Measurements from ENCODE around the gene MTNR1B.
A peak's percentile ranks its signal among the peaks of the same experiment; 100 is the strongest.

The MTNR1B gene

DNA sequence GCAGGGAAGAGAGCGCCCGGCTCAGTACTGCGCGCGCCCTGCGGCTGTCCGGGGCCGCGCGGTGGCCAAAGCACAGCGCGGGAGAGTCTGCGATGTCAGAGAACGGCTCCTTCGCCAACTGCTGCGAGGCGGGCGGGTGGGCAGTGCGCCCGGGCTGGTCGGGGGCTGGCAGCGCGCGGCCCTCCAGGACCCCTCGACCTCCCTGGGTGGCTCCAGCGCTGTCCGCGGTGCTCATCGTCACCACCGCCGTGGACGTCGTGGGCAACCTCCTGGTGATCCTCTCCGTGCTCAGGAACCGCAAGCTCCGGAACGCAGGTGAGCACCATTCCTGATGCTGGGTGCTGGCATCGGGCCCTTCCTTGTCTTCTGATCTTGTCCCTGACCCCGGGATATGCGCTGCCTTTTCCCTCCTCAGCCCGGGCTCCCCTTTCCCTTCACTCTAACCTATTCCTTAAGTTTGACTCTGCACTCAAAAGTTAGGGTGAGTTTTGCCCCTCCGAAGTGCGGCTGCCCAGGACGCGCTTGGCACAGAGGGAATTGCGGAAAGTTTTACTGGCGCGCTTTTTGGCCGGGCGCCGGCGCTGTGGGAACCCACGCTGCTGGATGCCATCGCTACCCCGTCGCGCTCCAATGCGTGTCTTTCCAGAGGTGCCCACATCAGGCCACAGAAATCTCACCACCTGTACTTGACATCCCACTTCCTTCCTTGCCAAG, at the start of gene MTNR1B:
Gene MTNR1B (plus strand): TSS at position 18 of the 714 bp plus-strand sequence. CDS start 75 bp downstream, at position 93.
- no peak for DNase-seq

DNA sequence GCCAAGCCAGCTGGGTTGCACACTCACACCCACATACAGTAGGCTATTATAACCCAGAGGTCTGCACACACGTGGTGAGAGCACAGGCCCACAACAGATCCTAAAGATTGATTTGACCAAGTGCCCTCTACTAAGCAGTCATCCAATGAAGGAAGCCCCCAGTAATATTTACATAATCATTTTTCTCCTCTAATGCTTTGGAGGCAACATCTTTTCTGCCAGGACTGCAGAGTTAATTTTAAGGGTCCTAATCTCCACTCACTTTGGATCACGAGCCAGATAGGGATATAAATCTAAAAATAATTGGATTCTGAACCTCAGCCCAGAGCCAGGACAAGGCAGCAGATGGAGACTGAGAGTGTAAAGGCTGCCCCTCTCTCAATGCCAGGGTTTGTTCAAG, 49.1 kb upstream of the MTNR1B start:
- no peak for DNase-seq

DNA sequence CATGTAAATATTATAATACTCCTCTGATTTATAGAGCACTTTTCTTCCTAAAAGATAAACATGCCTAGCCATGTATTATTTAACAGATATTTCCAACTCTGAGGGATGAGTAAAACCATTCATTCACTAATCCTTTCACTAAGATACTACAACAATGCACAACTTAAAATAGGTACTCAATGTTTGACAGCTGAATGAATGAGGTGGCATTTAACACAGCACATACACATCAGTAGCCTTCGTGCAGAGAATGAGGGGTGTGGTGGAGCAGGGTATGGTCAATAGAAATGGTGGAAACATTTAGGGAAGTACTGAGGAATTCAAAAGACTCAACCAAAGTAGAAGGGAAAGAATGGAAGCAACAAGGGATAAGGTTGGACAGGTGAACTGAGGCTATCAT, 46.7 kb upstream of the MTNR1B start:
- no peak for DNase-seq

DNA sequence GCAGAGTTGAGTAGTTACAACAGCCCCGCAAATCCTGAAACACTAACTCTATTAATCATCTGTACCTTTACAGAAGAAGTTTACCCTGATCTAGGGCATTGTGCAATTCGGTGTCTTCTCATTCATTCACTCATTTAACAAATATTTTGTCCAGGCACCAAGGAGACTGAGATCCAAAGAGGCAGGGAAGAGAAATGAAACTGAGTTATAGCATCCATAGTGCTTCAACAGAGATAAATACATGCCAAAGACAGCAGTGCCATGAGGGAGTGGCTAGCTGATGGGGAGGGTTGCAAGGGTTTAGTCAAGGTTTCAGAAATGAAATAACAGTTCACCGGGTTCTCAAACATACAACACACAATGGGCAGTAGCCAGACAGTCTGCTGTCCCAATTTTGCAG, 40.2 kb upstream of the MTNR1B start:
- DNase-seq = no peak

DNA sequence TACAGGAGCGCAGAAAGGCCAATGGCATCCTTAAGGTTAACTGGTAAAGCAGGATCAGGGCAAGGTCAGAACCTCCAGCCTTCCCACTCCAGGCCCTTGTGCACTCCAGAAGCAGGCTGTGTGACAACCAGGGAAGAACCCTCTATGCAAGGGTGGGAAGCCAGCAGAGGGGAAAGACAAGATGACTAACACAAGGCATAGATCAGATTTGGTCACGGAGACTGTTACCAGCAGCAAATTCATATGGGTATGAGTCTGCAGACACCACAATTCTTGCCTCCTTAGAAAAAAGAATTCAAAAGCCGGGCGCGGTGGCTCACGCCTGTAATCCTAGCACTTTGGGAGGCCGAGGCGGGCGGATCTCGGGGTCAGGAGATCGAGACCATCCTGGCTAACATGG, 39.8 kb upstream of the MTNR1B start:
- DNase-seq = no peak

DNA sequence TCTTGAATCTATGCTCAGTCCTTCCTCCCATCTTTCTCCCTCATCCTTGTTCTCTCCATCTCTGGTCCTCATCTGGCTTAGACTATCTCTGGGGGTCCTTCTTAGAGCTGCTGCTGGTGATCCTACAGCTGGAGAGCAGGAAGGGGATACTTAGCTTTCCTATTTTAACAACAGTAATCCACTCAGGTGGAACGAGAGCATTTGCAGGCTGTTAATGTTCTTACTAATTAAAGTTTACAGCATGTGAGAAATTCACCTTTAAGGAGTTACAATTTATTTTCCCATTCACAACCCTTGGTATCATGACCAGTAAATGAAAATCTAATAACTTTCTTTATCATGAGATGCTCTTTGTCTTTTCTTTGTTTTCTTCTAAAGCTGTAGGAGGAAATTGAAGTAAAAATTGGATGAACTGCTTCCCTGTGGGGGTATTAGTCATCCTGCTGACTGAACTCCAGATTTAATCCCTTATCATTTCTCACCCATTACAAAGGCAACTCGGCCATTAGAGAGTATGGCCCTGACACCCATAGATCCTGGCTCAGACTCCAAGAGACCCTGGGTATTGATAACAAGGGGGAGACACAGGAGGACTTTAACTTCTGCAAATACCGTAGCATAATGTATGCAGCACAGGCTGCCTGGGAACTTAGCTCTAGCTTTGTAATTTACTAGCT, 37.6 kb upstream of the MTNR1B start:
- DNase-seq = no peak

DNA sequence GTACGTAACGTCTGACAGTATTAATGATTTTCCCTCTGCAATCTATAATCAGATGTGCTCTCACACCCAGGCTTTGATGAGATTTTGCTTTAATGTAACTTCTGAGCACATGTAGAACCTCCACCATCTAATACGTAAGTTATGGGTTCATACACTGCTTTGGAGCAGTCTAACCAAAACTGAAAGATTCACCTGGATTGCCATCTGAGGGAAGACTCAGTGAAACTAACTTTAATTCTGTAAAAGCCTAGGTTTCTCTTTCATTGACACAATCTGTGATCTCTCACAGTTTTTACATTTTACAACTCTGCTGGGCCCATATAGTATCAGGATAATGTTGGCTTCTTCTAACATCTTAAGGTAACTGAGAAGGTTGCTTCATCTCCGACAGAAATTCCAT, 30.1 kb upstream of the MTNR1B start:
- DNase-seq = no peak

DNA sequence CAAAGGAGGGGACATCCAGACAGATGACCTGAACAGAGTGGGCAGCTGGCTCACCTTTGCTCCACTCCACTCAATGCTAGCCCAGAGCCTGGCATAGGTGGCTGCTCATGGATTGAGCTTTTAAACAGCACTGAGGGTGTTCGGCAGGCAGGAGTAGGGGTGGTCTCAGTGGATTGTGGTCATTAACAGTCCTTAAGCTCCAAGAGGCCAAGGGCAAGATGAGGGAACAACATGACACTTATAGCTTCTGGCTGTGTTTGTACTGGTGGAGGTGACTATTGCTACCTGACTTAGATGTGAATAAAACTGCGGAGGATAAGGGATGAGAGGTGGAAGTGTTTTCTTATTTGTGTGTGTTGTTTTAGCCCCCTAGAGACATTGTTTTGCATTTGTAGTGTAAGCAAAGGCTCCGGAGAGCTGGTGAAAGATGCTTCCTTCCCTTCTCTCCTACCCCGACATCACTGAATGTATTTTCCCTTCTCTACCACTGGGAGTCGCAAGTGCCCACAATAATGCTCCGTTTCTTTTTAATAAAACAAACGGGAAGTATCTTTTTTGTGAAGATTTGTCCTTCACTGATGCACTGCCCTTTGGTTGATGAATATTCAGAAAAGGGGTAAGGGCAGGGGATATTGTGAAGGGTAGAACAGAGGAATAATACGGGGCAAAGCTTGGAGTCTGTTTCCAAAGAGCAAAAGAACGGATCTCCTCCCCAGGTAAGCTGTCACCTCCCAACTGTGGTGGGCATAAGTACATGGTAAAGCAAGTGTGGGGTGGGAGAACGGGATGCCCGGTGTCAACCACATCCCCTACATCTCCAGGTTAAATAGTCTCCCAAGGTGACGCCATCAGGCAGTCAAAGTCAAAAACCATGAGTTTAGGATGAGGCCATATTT, 27.5 kb upstream of the MTNR1B start:
- DNase-seq = peak; percentile 13

DNA sequence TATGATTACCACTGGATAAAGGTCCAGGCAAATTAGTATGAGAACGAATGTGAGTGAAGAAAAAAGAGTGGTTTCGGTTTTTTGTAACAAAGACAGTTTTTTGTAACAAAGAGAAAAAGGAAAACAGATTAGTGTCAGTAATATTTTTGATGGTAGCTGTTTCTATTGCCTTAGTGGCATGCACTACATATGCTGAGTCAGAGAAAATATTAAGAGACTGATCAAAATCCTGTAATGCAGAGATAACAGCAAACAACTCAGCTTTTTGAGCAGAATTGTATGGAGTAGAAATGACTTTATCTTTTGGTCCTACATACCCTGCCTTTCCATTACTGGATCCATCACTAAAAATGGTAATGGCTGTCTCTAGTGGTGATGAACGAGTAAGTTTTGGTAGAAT, 22.7 kb upstream of the MTNR1B start:
- DNase-seq = no peak

DNA sequence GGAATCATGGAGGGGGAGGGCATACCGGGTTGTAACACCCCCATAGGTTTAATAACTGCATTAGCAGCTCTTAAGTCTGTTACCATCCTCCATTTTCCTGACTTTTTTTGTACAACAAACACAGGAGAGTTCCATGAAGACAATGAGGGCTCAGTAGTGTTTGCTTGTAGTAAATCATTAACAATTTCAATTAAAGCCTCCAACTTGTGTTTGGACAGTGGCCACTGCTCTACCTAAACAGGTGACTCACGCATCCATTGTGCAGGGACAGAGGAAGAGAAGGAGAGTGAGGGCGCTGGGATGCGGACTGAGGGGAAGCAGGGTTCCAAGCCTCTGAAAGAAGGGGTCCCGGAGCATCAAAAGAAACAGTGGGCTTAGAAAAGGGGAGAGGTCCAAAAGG, 21.3 kb upstream of the MTNR1B start:
- DNase-seq = no peak

DNA sequence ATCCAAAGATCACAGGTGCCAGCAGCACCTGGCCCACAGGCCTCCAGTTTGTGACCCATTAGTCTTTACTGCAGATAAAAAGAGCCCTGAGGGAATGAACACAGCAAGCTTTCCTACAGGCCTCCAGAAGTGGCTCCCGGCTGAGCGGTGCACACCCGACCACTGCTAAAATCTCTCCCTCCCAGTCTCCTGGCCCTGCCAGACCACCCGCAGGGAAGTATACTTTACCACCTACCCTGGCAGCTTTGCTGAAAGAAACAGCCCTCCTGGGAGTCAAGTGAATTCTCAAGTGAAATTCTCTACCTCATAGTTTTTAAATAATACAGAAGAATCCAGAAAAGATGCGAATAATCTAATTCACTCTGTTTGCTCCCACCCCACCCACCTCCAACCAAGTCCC, 15.4 kb upstream of the MTNR1B start:
- DNase-seq = no peak

DNA sequence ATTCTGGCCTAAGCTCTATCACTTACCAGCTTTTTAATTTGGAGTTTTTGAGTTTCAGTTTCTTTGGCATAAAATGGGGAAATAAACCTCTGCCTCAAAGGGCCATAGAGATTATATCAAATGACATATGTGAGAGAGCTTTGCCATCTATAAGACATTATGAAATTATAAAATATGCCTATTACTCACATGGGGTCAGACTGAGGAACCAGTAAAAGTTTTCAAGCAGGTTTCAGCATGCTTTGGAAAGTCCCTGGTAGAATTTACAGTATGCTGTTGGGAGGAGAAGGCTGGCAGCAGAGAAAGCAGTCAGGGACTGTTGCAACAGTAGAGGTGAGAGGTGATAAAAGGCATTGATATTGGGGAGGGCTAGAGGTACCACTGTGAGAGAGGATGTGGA, 13.6 kb upstream of the MTNR1B start:
- DNase-seq = no peak

DNA sequence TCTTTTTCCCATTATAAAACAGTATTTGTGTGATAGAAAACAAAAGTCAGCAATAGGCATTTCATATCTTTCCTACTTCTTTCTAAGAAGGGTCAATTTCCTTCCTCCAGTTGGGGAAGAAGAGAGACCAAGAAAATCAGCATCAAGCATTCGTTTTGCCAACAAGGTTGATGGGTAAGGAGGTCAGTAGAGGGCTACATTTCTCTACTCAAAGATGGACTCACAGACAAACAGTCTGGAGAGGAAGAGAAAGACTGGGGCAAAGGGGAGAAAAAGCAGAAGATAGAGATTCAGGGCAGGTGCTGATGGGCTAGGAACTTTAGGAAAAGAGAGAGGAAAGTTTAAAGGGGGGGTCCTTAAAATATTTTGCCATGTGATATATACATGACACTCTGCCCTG, 8.6 kb upstream of the MTNR1B start:
- DNase-seq = no peak

DNA sequence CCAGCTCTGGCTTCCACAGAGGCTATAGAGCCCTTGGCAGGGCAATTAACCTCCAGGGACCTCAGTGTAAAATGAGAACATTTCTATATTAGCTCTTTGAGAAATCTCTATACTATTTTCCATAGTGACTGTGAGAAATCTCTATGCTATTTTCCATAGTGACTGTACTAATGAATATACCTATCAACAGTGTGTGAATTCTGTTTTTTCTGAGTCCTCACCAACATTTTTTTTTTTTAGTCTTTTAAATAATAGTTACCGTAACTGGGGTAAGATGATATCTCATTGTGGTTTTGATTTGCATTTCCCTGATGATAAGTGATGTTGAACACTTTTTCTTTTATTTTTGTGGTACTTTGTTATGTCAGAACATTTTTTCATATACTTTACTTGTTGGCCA, 7.0 kb upstream of the MTNR1B start:
- no peak for DNase-seq

DNA sequence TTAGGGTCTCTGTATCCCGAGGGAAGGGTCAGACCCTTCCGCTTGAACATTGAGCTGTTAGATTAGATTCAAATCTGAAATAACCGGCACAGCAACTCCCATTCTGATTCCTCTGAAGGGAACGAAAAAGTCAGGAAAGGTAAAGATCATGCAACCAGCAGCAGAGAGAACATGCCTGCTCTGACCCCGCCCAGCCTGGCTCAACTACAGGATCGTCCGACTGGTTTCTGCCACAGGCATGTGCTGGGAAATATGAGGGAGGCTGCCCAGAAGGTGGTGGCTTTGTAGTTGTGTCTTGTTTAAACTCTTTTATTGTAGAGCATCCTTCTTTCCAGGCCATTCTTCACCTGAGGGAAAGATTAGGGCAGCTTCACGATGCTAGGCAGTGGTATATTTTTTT, 5.0 kb upstream of the MTNR1B start:
- no peak for DNase-seq

DNA sequence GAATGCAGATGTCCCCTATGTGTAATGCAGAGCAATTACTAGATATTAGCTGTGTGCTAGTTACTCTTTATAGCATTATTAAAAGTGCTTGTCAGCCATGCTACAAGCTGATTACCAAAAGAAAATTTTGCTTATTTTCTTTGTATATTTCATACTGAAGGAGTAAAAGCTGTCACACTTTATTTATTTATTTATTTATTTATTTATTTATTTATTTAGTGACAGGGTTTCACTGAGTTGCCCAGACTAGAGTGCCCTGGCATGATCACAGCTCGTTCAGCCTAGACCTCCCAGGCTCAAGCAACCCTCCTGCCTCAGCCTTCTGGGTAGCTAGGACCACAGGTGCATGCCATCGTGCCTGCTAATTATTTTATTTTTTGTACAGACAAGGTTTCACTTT, 4.3 kb upstream of the MTNR1B start:
- DNase-seq = no peak

DNA sequence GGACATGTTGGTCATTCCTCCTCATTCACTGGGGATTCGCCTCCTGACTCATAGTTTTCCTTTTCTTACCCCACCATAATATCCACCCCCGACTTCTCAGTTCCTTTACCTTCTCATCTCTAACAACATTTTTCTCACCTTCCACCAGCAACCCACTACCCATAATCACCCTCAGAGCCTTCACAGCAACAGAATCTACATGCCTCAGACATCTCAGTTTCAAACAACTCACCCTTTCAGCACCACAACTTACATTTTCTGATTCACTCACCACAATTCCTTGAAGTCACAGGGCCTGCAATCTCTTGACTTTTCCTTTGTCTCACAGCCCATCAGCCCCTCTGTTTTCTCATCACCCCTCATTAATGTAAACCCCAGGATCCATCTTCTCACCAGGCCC, 2.3 kb upstream of the MTNR1B start:
- DNase-seq = no peak

DNA sequence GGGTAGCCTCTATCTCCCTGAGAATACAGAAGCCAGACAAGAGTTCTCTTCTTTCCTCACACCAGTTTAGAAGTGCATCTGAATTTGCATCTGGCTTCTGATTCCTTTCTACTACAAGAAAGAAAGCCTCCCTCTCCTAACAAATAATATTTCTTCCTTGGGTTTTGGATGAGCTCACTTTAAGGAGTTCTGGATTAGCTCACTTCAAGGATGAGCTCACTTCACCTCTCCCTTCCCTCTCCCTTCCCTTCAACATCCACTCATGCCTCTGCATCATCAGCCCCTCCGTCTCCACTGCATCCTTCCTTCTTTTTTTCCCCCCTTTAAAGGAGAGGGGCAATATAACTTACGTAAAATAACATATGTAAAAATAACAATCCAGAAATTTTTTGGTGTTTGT, 1.6 kb upstream of the MTNR1B start:
- DNase-seq = no peak

DNA sequence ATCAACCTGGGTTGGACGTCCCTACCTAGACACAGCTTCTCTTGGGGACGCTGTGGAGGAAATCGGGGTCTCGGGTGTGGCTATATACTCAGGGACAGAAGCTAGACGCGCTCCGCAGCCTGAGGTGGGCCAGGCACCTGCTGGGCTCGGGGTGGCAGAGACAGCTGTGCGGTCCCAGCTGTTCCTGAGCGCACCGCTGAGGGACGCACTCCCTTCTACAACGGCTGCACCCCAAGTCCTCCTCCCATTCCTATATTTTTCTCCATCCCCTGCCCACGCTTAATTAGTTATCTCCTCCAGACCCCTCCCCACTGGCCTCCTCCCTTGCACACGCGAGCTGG, 188 bp upstream of the MTNR1B start:
- no peak for DNase-seq

DNA sequence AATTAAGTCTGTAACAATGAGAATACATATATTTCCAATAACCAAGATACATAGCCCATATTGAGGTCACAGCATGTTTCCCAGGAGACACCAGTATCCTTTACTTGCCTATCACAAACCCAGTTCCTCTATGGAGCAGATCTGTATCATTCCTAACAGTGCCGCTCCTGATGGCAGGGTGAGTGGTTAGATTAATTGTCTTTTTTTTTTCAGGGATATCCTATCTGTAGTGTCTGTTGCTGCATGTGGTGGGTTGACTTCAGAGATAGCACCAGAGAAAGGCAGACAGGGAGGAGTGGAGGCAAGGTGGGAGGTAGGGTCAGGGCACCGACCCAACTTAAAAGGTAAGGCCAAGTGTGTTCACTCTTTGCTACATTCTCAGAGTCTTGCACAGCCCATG, 2.8 kb downstream of the MTNR1B start:
- no peak for DNase-seq

DNA sequence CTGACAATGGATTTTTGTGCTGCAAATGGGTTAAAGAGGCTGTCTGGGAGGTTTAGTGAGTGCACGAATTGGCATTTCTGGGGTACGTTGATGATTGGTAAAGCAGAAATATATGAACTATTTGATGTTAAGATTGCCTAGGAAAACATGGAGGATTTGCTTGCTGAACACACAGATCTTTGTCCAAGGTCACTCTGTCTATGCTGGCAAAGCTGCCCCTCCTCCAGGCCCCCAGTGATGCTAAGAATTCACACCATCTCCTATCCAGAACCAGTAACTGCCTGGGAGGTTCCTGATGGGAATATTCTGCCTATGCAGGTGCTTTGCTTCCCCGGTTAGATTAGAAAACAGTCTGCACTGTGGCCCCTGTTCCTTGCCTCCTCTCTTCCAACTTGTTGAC, 5.8 kb downstream of the MTNR1B start:
- no peak for DNase-seq

DNA sequence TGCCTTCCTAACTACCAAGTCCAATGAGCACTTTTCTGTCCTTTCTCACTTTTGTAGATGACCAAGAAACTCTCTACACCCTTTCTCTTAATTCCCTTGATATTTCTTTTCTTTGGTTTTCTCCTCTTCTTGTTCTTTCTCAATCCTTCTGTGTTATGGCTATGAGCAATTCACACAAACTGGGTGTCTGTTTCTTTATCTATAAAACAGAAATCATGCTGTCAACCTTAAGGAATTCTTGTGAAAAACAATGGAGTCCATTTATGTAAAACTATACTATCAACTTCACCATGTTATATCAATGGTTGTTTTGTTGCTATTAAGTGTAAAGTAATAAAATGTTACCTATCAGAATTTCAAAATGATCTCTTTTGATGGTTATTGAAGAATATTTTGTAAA, 7.2 kb downstream of the MTNR1B start:
- DNase-seq = no peak

DNA sequence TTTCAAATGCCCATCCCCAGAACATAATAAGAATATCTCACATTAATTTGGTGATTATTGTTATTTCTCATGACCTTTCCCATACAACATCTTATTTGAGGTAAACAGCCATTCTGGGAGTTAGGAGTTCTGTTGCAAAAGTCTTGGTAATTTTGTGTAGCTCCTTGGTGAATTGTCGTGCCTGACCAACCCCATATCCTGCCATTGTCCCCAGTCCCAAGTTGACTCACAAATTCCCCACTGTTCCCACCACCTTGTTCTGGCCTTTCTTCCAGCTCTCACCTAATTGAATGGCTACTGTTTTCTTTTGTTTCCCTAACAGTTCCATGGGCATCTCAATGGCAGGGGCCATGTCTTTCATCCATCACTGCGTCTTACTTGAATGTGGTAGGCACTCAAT, 8.0 kb downstream of the MTNR1B start:
- DNase-seq = no peak

All from stimulated activated CD4-positive, alpha-beta T cell treated with anti-CD3 and anti-CD28 coated beads, Interleukin-15, amount 100 ng/mL, for 24 hours (primary cell).